Ishikawa (cell line): Measurements from ENCODE around the gene ELP2.
A peak's percentile ranks its signal among the peaks of the same experiment; 100 is the strongest.

ENCODE experiments used
- CEBPB ChIP-seq: IDR thresholded peaks from 2 replicates; pipeline ENCODE4 v1.6.1; 2012
- CREB1 ChIP-seq: IDR thresholded peaks from 2 replicates; pipeline ENCODE4 v1.6.1; 2012; ENCODE audit warnings: low read depth
- EGR1 ChIP-seq: IDR thresholded peaks from 2 replicates; pipeline ENCODE4 v1.6.1; 2012
- EP300 ChIP-seq: IDR thresholded peaks from 2 replicates; pipeline ENCODE4 v1.6.1; 2012; ENCODE audit warnings: borderline replicate concordance
- FOXM1 ChIP-seq: IDR thresholded peaks from 2 replicates; pipeline ENCODE4 v1.6.1; 2012; ENCODE audit warnings: low read depth, borderline replicate concordance
- NFIC ChIP-seq: IDR thresholded peaks from 2 replicates; pipeline ENCODE4 v1.6.1; 2012
- RAD21 ChIP-seq: IDR thresholded peaks from 2 replicates; pipeline ENCODE4 v1.6.1; 2012; ENCODE audit warnings: low read depth
- TAF1 ChIP-seq: IDR thresholded peaks from 2 replicates; pipeline ENCODE4 v1.6.1; 2012; ENCODE audit warnings: low read depth, mild to moderate bottlenecking
- TCF12 ChIP-seq: IDR thresholded peaks from 2 replicates; pipeline ENCODE4 v1.6.1; 2012; ENCODE audit warnings: low read depth
- TEAD4 ChIP-seq: IDR thresholded peaks from 2 replicates; pipeline ENCODE4 v1.6.1; 2012
- YY1 ChIP-seq: IDR thresholded peaks from 2 replicates; pipeline ENCODE4 v1.6.1; 2012; ENCODE audit warnings: low read depth
- ZBTB7A ChIP-seq: IDR thresholded peaks from 2 replicates; pipeline ENCODE4 v1.6.1; 2012; ENCODE audit warnings: low read depth
- TF ChIP-seq, protein P1 (sequence below): IDR thresholded peaks from 2 replicates; pipeline ENCODE4 v1.6.1; 2012
- TF ChIP-seq, protein P2 (sequence below): IDR thresholded peaks from 2 replicates; pipeline ENCODE4 v1.6.1; 2012
- TF ChIP-seq, protein P3 (sequence below): IDR thresholded peaks from 2 replicates; pipeline ENCODE4 v1.6.1; 2012; ENCODE audit warnings: low read depth, mild to moderate bottlenecking

The ELP2 gene

DNA sequence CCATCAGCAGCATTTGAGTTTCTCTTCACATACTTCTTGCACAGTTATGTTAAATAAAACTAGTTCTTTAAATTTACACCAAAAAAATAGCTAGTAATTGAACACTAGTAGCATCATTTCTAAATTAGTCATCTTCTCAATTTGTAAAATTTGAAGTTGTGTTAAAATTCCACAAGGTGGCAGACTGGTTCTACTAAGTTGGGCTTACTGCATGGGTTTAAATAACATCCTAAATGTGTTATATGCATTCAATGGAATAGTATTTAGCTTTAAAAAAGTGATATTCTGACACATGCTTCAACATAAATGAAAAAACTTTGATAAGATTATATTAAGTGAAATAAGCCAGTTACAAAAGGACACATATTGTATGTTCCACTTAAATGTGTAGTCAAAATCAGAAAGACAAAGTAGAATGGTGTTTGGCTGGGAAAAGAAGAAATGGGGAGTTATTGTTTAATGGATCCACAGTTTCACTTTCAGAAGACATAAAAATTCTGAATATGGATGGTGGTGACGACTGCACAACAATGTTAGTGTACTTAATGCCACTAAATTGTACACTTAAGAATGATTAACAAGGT lies 33.7 kb upstream of the ELP2 start:
- TF ChIP-seq RAD21 (peak; percentile 79), EP300 (no peak)

DNA sequence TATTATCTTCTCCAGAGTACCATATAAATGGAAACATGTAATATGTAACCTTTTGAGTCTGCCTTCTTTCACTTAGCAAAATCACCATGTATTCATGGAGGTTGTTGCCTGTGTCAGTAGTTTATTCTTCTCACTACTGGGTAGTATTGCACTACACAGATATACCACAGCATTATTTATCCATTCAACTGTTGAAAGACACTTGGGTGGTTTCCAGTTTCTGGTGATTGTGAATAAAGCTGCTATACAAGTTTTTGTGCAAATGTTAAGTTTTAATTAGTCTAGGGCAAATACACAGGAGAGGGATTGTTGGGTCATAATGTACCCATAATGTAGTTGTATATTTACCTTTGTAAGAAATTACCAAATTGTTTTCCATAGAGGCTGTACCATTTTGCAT lies 32.7 kb upstream of the ELP2 start:
- TF ChIP-seq FOXM1 (no peak), EGR1 (no peak), TCF12 (no peak), TEAD4 (no peak), CEBPB (no peak), EP300 (no peak), RAD21 (no peak), ZBTB7A (no peak), TAF1 (no peak), NFIC (no peak), YY1 (no peak), CREB1 (no peak)
- TF ChIP-seq, protein P1, sequence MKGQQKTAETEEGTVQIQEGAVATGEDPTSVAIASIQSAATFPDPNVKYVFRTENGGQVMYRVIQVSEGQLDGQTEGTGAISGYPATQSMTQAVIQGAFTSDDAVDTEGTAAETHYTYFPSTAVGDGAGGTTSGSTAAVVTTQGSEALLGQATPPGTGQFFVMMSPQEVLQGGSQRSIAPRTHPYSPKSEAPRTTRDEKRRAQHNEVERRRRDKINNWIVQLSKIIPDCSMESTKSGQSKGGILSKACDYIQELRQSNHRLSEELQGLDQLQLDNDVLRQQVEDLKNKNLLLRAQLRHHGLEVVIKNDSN = no peak
- TF ChIP-seq, protein P2, sequence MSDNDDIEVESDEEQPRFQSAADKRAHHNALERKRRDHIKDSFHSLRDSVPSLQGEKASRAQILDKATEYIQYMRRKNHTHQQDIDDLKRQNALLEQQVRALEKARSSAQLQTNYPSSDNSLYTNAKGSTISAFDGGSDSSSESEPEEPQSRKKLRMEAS = no peak
- TF ChIP-seq, protein P3, sequence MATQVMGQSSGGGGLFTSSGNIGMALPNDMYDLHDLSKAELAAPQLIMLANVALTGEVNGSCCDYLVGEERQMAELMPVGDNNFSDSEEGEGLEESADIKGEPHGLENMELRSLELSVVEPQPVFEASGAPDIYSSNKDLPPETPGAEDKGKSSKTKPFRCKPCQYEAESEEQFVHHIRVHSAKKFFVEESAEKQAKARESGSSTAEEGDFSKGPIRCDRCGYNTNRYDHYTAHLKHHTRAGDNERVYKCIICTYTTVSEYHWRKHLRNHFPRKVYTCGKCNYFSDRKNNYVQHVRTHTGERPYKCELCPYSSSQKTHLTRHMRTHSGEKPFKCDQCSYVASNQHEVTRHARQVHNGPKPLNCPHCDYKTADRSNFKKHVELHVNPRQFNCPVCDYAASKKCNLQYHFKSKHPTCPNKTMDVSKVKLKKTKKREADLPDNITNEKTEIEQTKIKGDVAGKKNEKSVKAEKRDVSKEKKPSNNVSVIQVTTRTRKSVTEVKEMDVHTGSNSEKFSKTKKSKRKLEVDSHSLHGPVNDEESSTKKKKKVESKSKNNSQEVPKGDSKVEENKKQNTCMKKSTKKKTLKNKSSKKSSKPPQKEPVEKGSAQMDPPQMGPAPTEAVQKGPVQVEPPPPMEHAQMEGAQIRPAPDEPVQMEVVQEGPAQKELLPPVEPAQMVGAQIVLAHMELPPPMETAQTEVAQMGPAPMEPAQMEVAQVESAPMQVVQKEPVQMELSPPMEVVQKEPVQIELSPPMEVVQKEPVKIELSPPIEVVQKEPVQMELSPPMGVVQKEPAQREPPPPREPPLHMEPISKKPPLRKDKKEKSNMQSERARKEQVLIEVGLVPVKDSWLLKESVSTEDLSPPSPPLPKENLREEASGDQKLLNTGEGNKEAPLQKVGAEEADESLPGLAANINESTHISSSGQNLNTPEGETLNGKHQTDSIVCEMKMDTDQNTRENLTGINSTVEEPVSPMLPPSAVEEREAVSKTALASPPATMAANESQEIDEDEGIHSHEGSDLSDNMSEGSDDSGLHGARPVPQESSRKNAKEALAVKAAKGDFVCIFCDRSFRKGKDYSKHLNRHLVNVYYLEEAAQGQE = no peak

DNA sequence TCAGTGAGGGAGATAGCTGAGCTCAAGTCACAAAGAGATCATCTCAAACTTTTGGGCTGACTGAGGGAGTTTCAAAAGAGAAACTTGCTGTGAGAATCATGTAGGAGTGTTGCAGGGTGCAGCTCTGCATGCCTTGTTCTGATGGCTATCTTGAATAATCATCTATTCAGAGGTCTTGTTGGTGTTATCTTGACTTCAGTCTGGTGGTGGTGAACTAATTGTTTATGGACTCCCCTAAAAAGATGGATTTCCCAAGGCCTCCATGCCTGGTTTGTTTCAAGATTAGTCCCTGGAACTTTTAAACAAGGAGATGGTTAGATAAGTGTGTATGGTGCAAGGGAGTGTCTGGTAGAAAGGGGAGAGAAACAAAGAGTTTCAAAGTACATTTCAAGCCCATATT lies 30.4 kb upstream of the ELP2 start:
- TF ChIP-seq RAD21 = no peak
- no peak for TF ChIP-seq ZBTB7A
- TF ChIP-seq YY1 = no peak
- no peak for TF ChIP-seq TAF1
- TF ChIP-seq EP300 = no peak

DNA sequence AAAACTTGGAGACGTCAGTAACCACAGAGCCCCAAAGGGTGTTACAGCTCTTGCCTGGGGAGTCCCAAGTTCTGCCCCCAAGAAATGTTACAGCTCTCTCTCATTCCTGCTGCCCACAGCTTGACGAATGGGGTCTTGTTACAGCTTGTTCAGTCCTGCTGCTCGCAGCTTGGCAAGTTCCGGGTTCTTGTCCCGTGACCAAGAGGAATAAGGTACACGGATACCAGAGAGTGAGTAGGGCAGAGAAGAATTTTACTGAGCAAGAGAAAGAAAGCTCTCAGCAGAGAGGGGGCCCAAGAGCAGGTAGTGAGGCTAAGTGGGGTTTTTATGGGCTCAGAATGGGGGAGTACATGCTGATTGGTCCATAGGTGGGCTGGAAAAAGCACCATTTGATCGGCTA lies 27.8 kb upstream of the ELP2 start:
- no peak for TF ChIP-seq TAF1
- no peak for TF ChIP-seq ZBTB7A
- TF ChIP-seq FOXM1 = no peak
- TF ChIP-seq EGR1 = no peak
- no peak for TF ChIP-seq NFIC
- TF ChIP-seq, protein P1 = no peak
- no peak for TF ChIP-seq TEAD4
- TF ChIP-seq CEBPB = no peak
- TF ChIP-seq TCF12 = no peak
- no peak for TF ChIP-seq EP300
- TF ChIP-seq, protein P2 = no peak

DNA sequence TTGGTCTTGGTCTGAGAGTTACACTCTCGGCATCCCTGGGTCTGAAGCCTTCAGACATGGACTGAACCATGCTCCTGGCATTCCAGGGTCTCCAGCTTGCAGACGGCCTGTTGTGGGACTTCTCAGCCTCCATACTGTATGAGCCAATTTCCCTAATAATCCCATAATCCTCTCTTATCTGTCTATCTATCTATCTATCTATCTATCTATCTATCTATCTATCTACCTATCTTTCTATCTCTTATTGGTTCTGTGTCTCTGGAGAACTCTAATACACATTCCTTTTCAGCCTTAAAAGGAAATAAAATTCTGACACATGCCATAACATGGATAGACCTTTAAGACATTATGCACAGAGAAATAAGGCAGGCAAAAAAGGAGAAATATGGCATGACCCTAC lies 24.9 kb upstream of the ELP2 start:
- TF ChIP-seq YY1 (no peak), NFIC (no peak), CEBPB (no peak), ZBTB7A (no peak), EP300 (no peak), CREB1 (no peak), TEAD4 (no peak), TCF12 (no peak), TAF1 (no peak), RAD21 (no peak), EGR1 (no peak), FOXM1 (no peak)
- TF ChIP-seq, protein P2 = no peak
- TF ChIP-seq, protein P1 = no peak
- TF ChIP-seq, protein P3 = no peak
